HK-2 (cell line): ENCODE results near the gene LNPEP.
"Not testable (repeated sequence)": the region's sequence is repeated elsewhere in the genome, so short reads cannot be mapped to it uniquely, and the experiment has no call there.

Source experiments
- DNase-seq: peaks from one replicate; pipeline ENCODE4 v3.0.0-alpha.2; 2018; ENCODE audit not compliant: unreplicated experiment

Gene LNPEP

GRCh38 chr5:96930058-96930457 is 5.8 kb upstream of the LNPEP start:
- DNase-seq, result no peak

- no peak for DNase-seq
Measured at GRCh38 chr5:96930589-96930988, 5.3 kb upstream of the LNPEP start.

- DNase-seq, result not testable (repeated sequence)
Measured at GRCh38 chr5:96931037-96931436, 4.8 kb upstream of the LNPEP start.

DNA sequence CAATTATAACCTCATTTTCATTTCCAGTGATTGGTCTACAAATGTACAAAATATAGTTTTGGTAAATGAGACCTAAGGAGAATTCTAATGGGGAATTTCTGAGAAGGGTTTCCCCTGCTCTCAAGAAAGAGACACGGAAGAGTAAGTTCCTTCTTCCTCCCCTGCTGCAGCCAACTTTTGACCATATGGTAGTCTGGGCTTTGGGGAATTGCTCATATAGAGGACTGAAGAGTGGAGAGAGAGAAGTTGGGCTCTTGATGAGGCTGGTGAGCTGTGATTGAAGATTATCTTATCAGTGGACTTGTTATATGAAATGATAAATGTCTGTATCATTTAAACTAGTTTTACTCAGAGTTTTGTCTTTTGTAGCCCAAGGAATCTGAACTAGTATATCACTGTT is 4.3 kb upstream of the LNPEP start:
- DNase-seq, result no peak

- DNase-seq, result no peak
Measured at GRCh38 chr5:96932026-96932425, 3.9 kb upstream of the LNPEP start.

DNA sequence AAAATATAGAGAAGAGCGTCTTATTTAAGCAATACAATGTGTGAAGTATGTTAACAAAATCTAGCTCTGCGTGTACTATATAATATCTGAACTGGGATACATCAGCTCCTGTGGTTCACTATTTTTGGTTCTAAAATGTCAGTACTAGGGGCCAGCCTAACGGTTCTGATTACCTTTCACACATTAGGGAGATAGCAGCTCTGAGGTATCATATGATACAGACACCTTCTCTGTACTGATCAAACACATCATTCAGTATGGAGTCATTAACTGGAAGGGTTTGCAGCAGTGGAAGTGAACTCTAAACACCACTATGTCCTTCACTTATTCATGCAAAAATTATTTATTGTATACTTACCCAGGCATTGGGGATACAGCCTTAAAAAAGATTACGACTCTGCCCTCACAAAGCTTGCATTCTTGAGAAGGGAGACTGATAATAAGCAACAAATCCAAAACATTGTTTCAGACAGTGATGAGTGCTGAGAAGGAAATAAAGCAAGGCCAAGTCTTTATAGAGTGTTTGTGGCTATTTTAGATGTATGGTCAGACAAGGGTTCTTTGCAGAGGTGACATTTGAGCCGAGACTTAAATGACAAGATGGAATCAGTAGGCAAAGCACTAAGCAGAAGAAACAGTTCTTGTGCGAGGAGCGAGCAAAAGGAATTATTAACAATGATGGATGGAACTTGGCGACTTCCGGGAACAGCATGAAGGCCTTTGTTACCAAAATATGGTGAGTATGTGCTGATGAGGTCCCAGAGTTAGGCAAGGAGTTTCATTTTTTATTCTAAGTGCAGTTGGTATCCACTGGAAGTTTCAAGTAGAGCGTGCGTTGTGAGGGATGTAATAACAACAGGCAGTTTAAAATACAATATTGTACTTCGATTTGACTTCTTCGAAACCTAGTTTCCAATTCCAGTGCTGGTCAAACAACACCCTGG is 1.8 kb upstream of the LNPEP start:
- no peak for DNase-seq

DNA sequence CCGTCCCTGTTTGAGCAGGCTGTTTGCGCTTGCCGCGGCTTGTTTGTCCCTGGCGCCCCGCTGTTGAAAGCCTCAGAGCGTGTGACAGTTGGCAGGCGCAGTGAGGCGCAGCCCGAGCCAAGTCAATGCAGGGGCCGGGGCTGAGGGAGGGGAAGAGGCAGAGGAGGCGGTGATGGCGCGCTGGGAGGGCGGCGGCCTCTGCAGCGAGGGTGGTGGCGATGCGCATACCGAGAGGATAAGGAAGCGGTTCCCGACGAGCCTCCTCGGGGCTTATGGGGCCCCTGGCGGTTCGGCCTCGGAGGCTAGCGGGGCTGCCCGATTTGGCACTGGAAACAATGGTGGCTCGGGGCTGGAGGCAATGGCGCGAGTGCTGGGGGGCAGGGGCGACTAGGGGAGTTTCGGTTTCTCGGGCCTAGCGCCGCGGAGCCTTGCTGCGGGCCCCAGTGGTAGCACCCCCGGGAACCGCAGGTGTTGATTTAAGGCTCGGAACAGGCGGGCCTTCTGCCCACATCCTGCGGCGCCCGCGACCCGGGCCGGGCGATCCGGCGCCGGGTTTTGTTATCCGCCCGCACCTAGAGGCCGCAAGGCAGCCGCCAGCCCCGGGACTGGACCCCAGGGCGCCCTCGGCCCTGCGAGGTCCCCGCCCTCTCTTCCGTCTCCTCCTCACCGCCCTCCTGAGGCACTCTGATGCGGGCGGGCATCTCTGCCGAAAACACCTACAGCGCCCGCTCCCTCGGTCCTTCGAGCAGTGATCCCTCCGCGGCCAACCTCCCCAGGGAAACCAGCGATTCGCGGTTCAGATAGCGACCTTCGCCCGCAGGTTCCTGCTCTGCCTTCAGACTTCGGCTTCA is 947 bp upstream of the LNPEP start:
- DNase-seq, result peak; percentile 89

DNA sequence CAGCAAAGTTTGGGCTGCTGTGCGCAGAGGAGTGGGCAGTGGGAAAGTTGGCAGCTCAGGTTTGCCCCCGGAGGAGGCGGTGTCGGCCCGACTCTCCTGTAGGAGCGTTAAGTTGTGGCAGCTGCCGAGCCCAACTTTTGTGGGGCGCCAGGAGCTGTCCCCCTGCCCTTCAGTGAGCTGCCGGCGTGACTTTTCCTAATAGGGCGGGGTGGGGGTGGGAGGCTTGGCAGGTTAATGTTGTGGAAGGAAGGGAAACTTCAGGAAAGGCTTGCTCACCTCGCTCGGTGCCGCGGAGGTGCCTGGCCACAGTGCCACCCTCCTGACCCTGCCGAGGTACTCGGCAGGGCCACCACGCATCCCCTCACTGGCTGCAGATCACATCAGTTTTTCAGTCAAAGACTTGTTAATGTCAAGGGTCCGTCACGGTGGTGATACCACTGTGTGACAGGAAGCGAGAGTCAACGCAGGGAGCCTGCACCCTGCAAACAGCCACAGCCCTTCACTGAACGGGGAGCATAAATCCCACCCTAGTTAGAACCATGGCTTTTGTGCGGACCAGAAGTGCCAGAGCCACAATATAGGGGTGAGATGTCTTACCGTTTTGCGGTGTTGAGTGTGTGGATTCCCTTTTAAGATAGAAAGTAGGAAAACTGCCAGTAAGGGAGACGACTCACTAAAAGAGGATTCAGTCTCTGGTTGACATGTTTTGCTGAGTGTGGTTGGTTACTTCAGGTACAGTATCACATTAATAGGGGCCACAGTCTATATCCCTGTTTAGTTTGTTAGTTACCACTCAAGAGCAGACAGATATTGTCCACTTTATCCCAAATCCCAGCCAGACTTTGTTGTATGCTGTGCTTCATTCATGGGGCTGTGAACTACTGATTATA is 796 bp downstream of the LNPEP start:
- DNase-seq, result peak; percentile 30

DNA sequence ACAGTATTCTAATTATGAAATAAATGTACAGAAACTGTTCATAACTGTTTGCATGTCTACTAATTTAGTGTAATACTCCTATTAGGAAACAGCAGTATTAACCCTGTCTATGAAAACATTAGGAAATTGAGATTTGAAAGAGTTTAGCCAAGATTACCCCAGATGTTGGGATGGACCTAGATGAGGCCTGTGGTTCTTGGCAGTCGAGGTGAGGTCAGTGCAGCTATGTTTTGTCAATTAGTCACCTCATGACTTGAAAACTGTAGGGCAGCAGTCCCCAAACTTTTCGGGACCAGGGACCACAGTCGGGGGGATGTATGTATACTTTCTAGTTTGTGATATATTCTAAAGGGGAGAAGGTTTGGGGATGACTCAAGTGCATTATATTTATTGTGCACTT is 4.7 kb downstream of the LNPEP start:
- DNase-seq, result no peak

GRCh38 chr5:96941140-96941539 is 5.3 kb downstream of the LNPEP start:
- DNase-seq, result no peak

- DNase-seq, result no peak
Measured at GRCh38 chr5:96942078-96942477, 6.2 kb downstream of the LNPEP start.

DNA sequence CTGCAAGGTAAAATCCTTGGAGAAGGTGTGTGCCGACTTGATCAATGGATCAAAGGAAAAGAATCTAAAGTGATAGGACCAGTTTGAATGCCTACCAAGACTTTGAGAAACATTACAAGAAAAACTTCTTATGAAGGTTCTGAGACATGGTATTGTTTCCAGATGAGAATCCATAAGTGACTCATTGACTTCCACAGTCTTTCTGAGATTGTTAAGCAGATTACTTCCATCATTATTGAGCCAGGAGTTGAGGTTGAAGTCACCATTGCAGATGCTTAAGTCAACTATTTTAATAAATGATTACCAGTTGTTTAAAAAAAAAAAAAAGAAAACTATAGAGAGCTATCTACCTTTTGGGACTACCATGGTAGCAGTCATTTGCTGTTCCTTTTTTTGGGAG is 7.0 kb downstream of the LNPEP start:
- DNase-seq, result no peak

DNA sequence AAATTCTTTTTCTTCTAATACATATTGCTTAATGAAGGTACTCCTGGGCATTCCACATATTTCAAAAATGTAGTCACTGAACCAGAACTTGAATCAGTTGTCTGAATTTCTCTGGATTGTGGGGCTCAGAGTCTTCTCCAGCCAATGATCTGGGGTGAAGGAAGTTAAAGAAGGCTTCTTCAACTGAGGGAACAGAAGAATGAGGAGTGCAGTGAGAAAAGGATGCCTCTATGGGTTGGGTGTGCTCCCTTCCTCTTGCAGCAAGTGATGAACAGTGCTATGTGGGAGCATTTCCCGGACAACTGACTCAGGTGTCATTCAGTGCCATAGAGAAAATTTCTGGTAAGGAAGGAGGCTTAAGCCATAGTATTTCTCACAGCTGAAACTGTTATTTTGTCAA is 7.9 kb downstream of the LNPEP start:
- DNase-seq, result no peak

- no peak for DNase-seq
Measured at GRCh38 chr5:96945144-96945897, 9.4 kb downstream of the LNPEP start.

DNA sequence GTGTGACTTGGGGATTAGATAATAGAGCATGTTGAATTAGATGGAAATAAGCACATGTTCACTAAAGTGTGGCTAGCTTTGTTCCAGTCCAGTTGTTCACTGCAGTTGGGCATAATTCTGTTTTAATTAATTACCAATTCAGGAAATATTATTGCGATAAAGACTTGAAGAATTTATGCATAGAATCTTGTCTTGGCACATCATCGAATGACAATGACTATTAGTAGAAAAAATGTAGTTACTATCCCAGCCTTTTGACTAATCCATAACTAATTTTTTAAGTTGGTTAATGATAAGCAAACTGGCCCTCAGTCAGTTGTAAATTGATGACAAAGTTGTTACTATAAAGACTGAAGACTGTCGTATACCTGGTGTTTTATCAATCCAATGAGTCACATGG is 10.5 kb downstream of the LNPEP start:
- DNase-seq, result no peak

GRCh38 chr5:96952118-96952750 is 16.4 kb downstream of the LNPEP start:
- no peak for DNase-seq

- no peak for DNase-seq
Measured at GRCh38 chr5:96952974-96953730, 17.3 kb downstream of the LNPEP start.

GRCh38 chr5:96957254-96958049 is 21.6 kb downstream of the LNPEP start:
- DNase-seq, result no peak

DNA sequence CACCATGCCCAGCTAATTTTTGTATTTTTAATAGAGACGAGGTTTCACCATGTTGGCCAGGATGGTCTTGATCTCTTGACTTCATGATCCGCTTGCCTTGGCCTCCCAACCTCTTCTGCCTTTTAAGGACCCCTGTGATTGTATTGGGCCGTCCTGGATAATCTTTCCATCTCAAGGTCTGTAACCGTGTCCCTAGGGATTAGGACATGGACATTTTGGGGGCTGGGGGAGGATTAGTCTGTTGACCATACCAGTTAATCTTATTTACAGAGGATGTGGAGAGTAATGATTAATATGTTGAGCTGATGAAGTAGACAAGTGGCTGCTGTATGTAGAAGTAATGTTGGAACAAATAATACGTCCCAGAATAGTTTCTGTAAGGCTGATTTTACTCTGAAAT is 23.1 kb downstream of the LNPEP start:
- no peak for DNase-seq
